Measurements from ENCODE around the gene ATL2. TPM values are rescaled to one million over a fixed set of nuclear protein-coding genes. Genes with fewer than 3 reads are reported as not detected.
A peak's percentile ranks its signal among the peaks of the same experiment; 100 is the strongest.

The ATL2 gene
- polyA plus RNA-seq, 3 donors = 7.8 to 28.3 (median 10.8) TPM

GRCh38 chr2:38374984-38375383 lies 2.1 kb downstream of the ATL2 start:
- DNase-seq = no peak
- Histone ChIP-seq H3K4me2 (replicated peaks; ENCODE audit: extremely low read depth, low read length, poor library complexity, severe bottlenecking) (no peak overlapping the region), H2AFZ (ENCODE audit: insufficient read depth, low read depth, low read length, poor library complexity, severe bottlenecking) (no peak overlapping the region), H3K9me3 (replicated peaks in 1 of 2; ENCODE audit: control insufficient read depth in 1 of 2, insufficient read depth in 1 of 2, low read length in 2 of 2) (no peaks in the 10 kb centered on the region), H3K27ac (ENCODE audit: low read depth in 1 of 2, low read length in 2 of 2) (no peak overlapping the region), H3K9ac (ENCODE audit: insufficient read depth, low read length, poor library complexity, severe bottlenecking) (no peak overlapping the region), H3K36me3 (replicated peaks in 1 of 2; ENCODE audit: control insufficient read depth in 1 of 2, insufficient read depth in 2 of 2, low read length in 2 of 2) (no peaks in the 10 kb centered on the region), H3K4me3 (replicated peaks in 1 of 3; ENCODE audit: low read depth in 2 of 3, low read length in 3 of 3) (no peak overlapping the region), H3K27me3 (ENCODE audit: control insufficient read depth in 2 of 2, insufficient read depth in 2 of 2, low read length in 2 of 2) (no peaks in the 10 kb centered on the region), H3K79me2 (ENCODE audit: insufficient read depth, low read length) (peaks cover 65% of the 10 kb centered on the region), H4K20me1 (ENCODE audit: insufficient read depth, low read length) (peaks cover 57% of the 10 kb centered on the region), H3K4me1 (ENCODE audit: control insufficient read depth in 1 of 2, insufficient read depth in 2 of 2, low read length in 2 of 2) (peaks cover 29 to 34% of the 10 kb centered on the region in 2 donors)
- H3K27me3 Mint-ChIP-seq (ENCODE audit: low read depth in 3 of 3) = no peaks in the 10 kb centered on the region
- TF ChIP-seq, protein P1, sequence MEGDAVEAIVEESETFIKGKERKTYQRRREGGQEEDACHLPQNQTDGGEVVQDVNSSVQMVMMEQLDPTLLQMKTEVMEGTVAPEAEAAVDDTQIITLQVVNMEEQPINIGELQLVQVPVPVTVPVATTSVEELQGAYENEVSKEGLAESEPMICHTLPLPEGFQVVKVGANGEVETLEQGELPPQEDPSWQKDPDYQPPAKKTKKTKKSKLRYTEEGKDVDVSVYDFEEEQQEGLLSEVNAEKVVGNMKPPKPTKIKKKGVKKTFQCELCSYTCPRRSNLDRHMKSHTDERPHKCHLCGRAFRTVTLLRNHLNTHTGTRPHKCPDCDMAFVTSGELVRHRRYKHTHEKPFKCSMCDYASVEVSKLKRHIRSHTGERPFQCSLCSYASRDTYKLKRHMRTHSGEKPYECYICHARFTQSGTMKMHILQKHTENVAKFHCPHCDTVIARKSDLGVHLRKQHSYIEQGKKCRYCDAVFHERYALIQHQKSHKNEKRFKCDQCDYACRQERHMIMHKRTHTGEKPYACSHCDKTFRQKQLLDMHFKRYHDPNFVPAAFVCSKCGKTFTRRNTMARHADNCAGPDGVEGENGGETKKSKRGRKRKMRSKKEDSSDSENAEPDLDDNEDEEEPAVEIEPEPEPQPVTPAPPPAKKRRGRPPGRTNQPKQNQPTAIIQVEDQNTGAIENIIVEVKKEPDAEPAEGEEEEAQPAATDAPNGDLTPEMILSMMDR (IDR thresholded peaks at IDR 0.05) = no peak
- WGBS (ENCODE audit: insufficient coverage) = no CpG with 5 or more reads among the region's 2 CpGs
- H3K4me1 Mint-ChIP-seq = peaks cover 37% of the 10 kb centered on the region
- peaks cover 2 to 5% of the 10 kb centered on the region in 2 donors for H3K36me3 Mint-ChIP-seq
- intact Hi-C loops (cut with micrococcal nuclease) = loop anchor here in 1 of 2 donors (10.0 kb wide), 1 partner anchor 60 kb away; no protein-coding TSS in a partner anchor
- H3K9me3 Mint-ChIP-seq = no peaks in the 10 kb centered on the region
- no peak overlapping the region for H3K4me3 Mint-ChIP-seq
- H3K27ac Mint-ChIP-seq = peak overlapping the region in 1 of 7 donors; percentile 30

DNA sequence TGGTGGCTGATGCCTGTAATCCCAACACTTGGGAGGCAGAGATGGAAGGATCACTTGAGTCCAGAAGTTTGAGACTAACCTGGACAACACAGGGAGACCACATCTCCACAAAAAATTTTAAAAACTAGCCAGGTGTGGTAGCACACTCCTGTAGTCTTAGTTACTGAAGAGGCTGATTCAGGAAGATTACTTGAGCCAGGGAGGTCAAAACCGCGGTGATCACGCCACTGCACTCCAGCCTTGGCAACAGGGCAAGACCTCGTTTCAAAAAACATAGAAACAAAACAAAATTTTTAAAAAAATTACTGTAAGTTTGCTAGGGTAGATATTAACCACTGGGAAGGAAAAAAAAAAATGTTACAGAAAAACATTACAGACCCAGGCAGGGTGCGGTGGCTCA lies 5.8 kb downstream of the ATL2 start:
- H3K36me3 Mint-ChIP-seq = peaks cover 2 to 5% of the 10 kb centered on the region in 2 donors
- H3K4me3 Mint-ChIP-seq = no peak overlapping the region
- H4K20me1 ChIP-seq (ENCODE audit: insufficient read depth, low read length) = peaks cover 77% of the 10 kb centered on the region
- WGBS (ENCODE audit: insufficient coverage) = 80% methylated on average over 1 of the region's 5 CpGs
- no peaks in the 10 kb centered on the region for H3K9me3 ChIP-seq (replicated peaks in 1 of 2; ENCODE audit: control insufficient read depth in 1 of 2, insufficient read depth in 1 of 2, low read length in 2 of 2)
- H3K4me3 ChIP-seq (replicated peaks in 1 of 3; ENCODE audit: low read depth in 2 of 3, low read length in 3 of 3) = no peak overlapping the region
- H3K36me3 ChIP-seq (replicated peaks in 1 of 2; ENCODE audit: control insufficient read depth in 1 of 2, insufficient read depth in 2 of 2, low read length in 2 of 2) = no peaks in the 10 kb centered on the region
- no peak overlapping the region for H3K9ac ChIP-seq (ENCODE audit: insufficient read depth, low read length, poor library complexity, severe bottlenecking)
- no peak for DNase-seq
- H2AFZ ChIP-seq (ENCODE audit: insufficient read depth, low read depth, low read length, poor library complexity, severe bottlenecking) = no peak overlapping the region
- H3K27ac ChIP-seq (ENCODE audit: low read depth in 1 of 2, low read length in 2 of 2) = no peak overlapping the region
- no peaks in the 10 kb centered on the region for H3K27me3 Mint-ChIP-seq (ENCODE audit: low read depth in 3 of 3)
- no peaks in the 10 kb centered on the region for H3K9me3 Mint-ChIP-seq
- peaks cover 23% of the 10 kb centered on the region for H3K4me1 Mint-ChIP-seq
- peaks cover 100% of the 10 kb centered on the region for H3K79me2 ChIP-seq (ENCODE audit: insufficient read depth, low read length)
- no peaks in the 10 kb centered on the region for H3K27me3 ChIP-seq (ENCODE audit: control insufficient read depth in 2 of 2, insufficient read depth in 2 of 2, low read length in 2 of 2)
- TF ChIP-seq, protein P1 (IDR thresholded peaks at IDR 0.05) = no peak
- peak overlapping the region in 1 of 7 donors; percentile 4 for H3K27ac Mint-ChIP-seq
- peaks cover 12 to 14% of the 10 kb centered on the region in 2 donors for H3K4me1 ChIP-seq (ENCODE audit: control insufficient read depth in 1 of 2, insufficient read depth in 2 of 2, low read length in 2 of 2)
- H3K4me2 ChIP-seq (replicated peaks; ENCODE audit: extremely low read depth, low read length, poor library complexity, severe bottlenecking) = no peak overlapping the region
- intact Hi-C loops (cut with micrococcal nuclease) = loop anchor here in 1 of 2 donors (10.0 kb wide), 1 partner anchor 56 kb away; no protein-coding TSS in a partner anchor
